Astrocyte (in vitro differentiated cells and primary cell): ENCODE results near the gene SYTL3. TPM values are rescaled to one million over a fixed set of nuclear protein-coding genes. Genes with fewer than 3 reads are reported as not detected.

Source experiments
- DNase-seq: peaks from one replicate; pipeline ENCODE4 v3.0.0-alpha.2; 2010; ENCODE audit warnings: low read depth
- FAIRE-seq: peaks from 2 replicates; lab custom pipeline; 2011; peaks lifted over from hg19 to GRCh38; lab: Jason Lieb, UNC
- H2AFZ ChIP-seq: 2 replicates; pipeline ENCODE4 v1.6.0; 2012; ENCODE audit warnings: low read depth, low read length, inconsistent platforms
- H3K27ac ChIP-seq: 2 replicates; pipeline ENCODE4 v1.5.1; 2011; ENCODE audit warnings: low read depth, low read length, inconsistent platforms
- H3K27me3 ChIP-seq: 2 replicates; pipeline ENCODE4 v1.6.0; 2011; ENCODE audit warnings: low read length, inconsistent platforms; ENCODE audit not compliant: insufficient read depth
- H3K36me3 ChIP-seq: 2 replicates; pipeline ENCODE4 v1.5.1; 2011; ENCODE audit warnings: low read length, inconsistent platforms; ENCODE audit not compliant: insufficient read depth
- H3K4me1 ChIP-seq: 2 replicates; pipeline ENCODE4 v1.5.1; 2011; ENCODE audit warnings: low read length, inconsistent platforms; ENCODE audit not compliant: insufficient read depth
- H3K4me2 ChIP-seq: 2 replicates; pipeline ENCODE4 v1.6.0; 2012; ENCODE audit warnings: low read length, inconsistent platforms
- H3K4me3 ChIP-seq: 2 replicates; pipeline ENCODE4 v1.5.1; 2011; ENCODE audit warnings: low read depth, mild to moderate bottlenecking, low read length, inconsistent platforms; ENCODE audit not compliant: insufficient read depth
- H3K79me2 ChIP-seq: 2 replicates; pipeline ENCODE4 v1.6.0; 2012; ENCODE audit warnings: mild to moderate bottlenecking, low read length, inconsistent platforms; ENCODE audit not compliant: insufficient read depth
- H3K9ac ChIP-seq: 2 replicates; pipeline ENCODE4 v1.6.0; 2012; ENCODE audit warnings: mild to moderate bottlenecking, low read length, inconsistent platforms
- H3K9me3 ChIP-seq: 2 replicates; pipeline ENCODE4 v1.5.1; 2012; ENCODE audit warnings: low read depth, mild to moderate bottlenecking, low read length, inconsistent platforms; ENCODE audit not compliant: insufficient read depth
- H4K20me1 ChIP-seq: 2 replicates; pipeline ENCODE4 v1.6.0; 2012; ENCODE audit warnings: low read length, inconsistent platforms; ENCODE audit not compliant: insufficient read depth
- H3K27ac Mint-ChIP-seq: one replicate; pipeline ENCODE4 v1.8.0; 2021; ENCODE audit warnings: mild to moderate bottlenecking, mixed read lengths; ENCODE audit not compliant: unreplicated experiment
- H3K27me3 Mint-ChIP-seq: one replicate; pipeline ENCODE4 v1.8.0; 2021; ENCODE audit warnings: low read depth, mixed read lengths; ENCODE audit not compliant: unreplicated experiment
- H3K36me3 Mint-ChIP-seq: one replicate; pipeline ENCODE4 v1.8.0; 2021; ENCODE audit warnings: low read depth, mixed read lengths; ENCODE audit not compliant: unreplicated experiment
- H3K4me1 Mint-ChIP-seq: one replicate; pipeline ENCODE4 v1.8.0; 2021; ENCODE audit warnings: low read depth, mixed read lengths; ENCODE audit not compliant: unreplicated experiment
- H3K4me3 Mint-ChIP-seq: one replicate; pipeline ENCODE4 v1.8.0; 2021; ENCODE audit warnings: mild to moderate bottlenecking, moderate library complexity, mixed read lengths; ENCODE audit not compliant: unreplicated experiment
- H3K9me3 Mint-ChIP-seq: one replicate; pipeline ENCODE4 v1.8.0; 2021; ENCODE audit warnings: mild to moderate bottlenecking, mixed read lengths; ENCODE audit not compliant: unreplicated experiment
- CTCF ChIP-seq: IDR thresholded peaks from 2 replicates; pipeline ENCODE4 v1.5.1; 2011; ENCODE audit warnings: low read depth, mild to moderate bottlenecking, inconsistent platforms, low read length, moderate library complexity; ENCODE audit not compliant: insufficient read depth
- EZH2 ChIP-seq: IDR thresholded peaks from 2 replicates; pipeline ENCODE4 v1.6.1; 2012; ENCODE audit warnings: mild to moderate bottlenecking, low read length, inconsistent platforms; ENCODE audit not compliant: insufficient read depth
- total RNA-seq: library from RNA; stranded (reverse); gene quantifications from 2 replicates; pipeline ENCODE4 v1.2.1, GENCODE V29; 2021

The SYTL3 gene
- total RNA-seq, 1 donor from 2014 or later: 1.2 TPM

- TF ChIP-seq CTCF (no peak), EZH2 (no peak)
- H3K27ac ChIP-seq: no peak overlapping the region
- Mint-ChIP-seq H3K4me3 (no peak overlapping the region), H3K4me1 (peaks cover under 1% of the 10 kb centered on the region), H3K27ac (no peak overlapping the region), H3K36me3 (peaks cover 31% of the 10 kb centered on the region), H3K9me3 (no peaks in the 10 kb centered on the region), H3K27me3 (no peaks in the 10 kb centered on the region)
- H3K79me2 ChIP-seq: peaks cover 22% of the 10 kb centered on the region
- DNase-seq (no peak), FAIRE-seq (no peak)
- H3K4me3 ChIP-seq: no peak overlapping the region
- H3K4me2 ChIP-seq: no peak overlapping the region
- H3K9me3 ChIP-seq: no peaks in the 10 kb centered on the region
- H3K36me3 ChIP-seq: peaks cover 38% of the 10 kb centered on the region
- peaks cover 37% of the 10 kb centered on the region for H4K20me1 ChIP-seq
- H3K27me3 ChIP-seq: no peaks in the 10 kb centered on the region
- no peak overlapping the region for H3K9ac ChIP-seq
- peaks cover 10% of the 10 kb centered on the region for H3K4me1 ChIP-seq
- no peak overlapping the region for H2AFZ ChIP-seq
These were observed 125.0 kb downstream of the SYTL3 start for GRCh38 chr6:158774717-158775449.

- DNase-seq: no peak
These were observed 126.0 kb downstream of the SYTL3 start for GRCh38 chr6:158775832-158776231.

More at GRCh38 chr6:158775832-158776231, 126.0 kb downstream of the SYTL3 start:
- peaks cover 30% of the 10 kb centered on the region for H3K79me2 ChIP-seq
- no peak overlapping the region for H3K27ac ChIP-seq
- H3K27ac Mint-ChIP-seq: no peak overlapping the region
- no peaks in the 10 kb centered on the region for H3K9me3 ChIP-seq
- TF ChIP-seq EZH2: no peak
- no peak for TF ChIP-seq CTCF
- no peaks in the 10 kb centered on the region for H3K9me3 Mint-ChIP-seq
- peaks cover 32% of the 10 kb centered on the region for H3K36me3 Mint-ChIP-seq
- H3K4me2 ChIP-seq: no peak overlapping the region
- peaks cover 1% of the 10 kb centered on the region for H3K4me1 Mint-ChIP-seq
- H4K20me1 ChIP-seq: peaks cover 38% of the 10 kb centered on the region
- H3K27me3 ChIP-seq: no peaks in the 10 kb centered on the region
- H2AFZ ChIP-seq: no peak overlapping the region
- H3K4me3 Mint-ChIP-seq: no peak overlapping the region
- peaks cover 40% of the 10 kb centered on the region for H3K36me3 ChIP-seq
- H3K4me1 ChIP-seq: peaks cover 7% of the 10 kb centered on the region
- H3K4me3 ChIP-seq: no peak overlapping the region
- no peak for FAIRE-seq
- H3K9ac ChIP-seq: no peak overlapping the region
- no peaks in the 10 kb centered on the region for H3K27me3 Mint-ChIP-seq
